ENCODE results near the gene SEC24C.
A peak's percentile ranks its signal among the peaks of the same experiment; 100 is the strongest.

The SEC24C gene

DNA sequence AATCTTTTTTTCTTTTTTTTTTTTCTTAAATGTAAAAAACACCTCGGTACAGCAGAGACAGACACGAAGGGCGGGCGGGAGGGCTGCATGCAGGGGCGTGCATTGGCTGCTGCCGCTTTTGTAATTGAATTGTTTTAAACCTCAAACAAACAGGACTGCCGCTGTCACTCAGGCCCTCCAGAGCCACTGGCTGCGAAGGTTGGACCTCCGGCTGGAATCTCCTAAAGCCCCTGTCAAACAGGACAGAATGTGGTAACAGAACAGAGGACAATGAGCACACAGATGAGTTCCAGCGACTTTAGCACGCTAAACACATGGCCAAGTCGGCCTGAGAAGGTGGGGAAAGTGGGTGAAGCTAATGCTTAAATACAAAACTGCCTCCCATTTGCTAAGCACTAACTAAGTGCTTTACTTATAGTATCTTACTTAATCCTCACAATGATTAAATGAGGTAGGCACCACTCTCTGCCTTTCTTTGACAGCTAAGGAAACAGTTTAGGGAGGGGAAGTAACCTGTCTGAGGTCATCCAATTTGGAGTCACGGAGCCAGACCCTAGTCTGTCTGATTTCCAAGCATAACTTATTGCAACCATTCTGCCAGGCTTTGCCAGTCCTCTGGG is 70.2 kb downstream of the SEC24C start:
- DNase-seq: no peak

GRCh38 chr10:73814896-73815718 is 70.9 kb downstream of the SEC24C start:
- DNase-seq: peak; percentile 19

DNA sequence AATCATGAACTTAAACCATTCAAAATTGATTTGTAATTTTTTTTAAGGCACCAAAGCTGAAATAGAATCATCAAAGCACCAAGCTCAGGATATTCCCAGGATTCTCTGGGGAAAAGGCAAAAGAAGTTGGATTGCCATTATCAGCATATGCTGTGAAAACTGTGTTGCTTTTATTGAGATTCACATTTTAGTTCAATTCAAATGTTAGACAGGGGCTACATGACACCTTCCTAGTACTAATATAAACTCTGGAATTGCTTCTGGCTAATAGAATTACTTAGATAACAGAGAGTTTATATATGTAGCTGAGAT is 71.5 kb downstream of the SEC24C start:
- no peak for DNase-seq

DNA sequence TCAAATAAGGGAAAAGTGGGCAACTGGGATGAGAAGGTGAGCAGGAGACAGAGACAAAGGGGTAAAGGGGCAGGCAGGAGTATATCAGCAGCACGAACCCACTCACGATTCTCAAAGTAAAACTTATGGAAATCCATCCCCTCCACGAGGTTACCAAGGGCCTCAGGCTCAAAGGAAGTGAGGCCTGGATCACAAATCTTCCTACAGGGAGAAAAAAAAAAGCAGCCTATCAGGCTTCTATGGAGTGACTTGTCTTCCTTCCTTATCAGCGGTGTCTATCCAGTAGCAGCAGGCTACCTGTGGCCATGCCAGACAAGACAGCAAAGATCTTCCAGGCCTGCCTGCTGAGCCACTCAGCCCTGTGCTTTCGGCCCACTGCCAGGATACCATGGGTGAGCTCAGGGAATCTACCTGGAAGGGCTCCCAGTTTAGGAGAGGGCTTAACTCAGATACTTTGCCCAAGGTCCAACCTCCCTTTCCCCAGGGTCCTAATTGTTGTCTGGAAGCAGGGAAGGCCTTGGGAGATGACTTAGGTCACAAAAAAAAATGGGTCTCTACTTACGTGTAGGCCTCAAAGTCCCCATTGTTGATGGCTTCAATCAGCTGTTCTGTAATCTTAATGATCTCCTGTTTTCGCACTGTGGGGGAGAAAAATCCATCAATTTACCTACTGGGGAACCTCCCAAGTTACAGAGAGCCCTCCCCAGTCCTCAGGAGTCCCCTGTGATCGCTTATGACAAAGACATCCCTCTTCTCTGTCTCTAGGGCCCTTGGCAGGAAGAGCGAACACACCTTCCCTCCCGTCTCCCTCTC is 73.0 kb downstream of the SEC24C start:
- DNase-seq: no peak

- DNase-seq: no peak
These were observed 73.7 kb downstream of the SEC24C start for GRCh38 chr10:73817826-73818225.

- no peak for DNase-seq
These were observed 74.2 kb downstream of the SEC24C start for GRCh38 chr10:73818402-73818801.

DNA sequence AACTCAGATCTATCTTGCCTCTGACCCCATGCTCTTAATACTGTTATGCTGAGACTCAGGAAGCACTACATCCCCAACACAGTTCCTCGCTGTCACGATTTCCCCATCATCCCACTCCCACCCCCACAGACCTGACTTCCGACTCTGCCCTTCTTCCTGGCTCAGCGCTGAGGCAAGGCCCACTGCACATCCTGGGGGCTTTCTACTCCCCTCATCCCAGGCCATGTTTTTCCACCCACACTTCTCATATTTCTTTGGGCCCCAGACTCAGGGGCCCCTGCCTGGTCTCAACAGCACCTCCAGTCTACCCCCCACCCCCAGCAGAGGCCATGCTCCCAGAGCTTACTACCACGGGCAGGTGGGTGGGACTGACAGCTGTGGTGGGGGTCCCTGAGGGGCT is 74.9 kb downstream of the SEC24C start:
- peak; percentile 25 for DNase-seq

DNA sequence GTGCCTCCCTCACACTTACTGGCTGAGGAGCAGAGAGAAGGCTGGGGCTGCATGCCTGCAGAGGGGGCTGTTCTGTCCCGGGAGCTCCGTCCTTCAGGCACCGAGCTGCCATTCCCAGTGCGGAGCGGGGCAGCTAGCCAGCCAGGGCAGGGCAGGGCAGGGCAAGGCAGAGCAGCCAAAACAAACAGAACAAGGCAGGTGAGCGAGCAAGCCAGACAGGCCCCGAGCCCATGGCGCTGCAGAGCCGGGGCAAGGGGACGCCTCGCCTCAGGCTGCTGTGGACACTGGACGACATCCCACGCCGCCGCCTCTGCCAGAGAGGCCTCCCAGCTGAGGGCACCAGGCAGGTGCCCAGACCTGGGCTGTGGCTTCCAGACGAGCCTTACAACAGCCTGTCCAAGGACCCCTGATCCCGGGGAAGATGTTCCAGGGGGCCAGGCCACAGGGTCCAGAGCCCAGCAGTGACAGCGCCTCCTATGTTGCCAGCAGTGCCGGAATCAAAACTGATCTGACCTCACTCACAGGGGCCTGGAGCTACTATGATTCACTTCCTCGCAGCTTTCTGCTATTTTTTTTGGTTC is 75.4 kb downstream of the SEC24C start:
- DNase-seq: no peak

Measured in suppressor macrophage treated with lipopolysaccharide for 4 hours (primary cell).